Ectodermal cell (in vitro differentiated cells): ENCODE data around the gene MANF. TPM values are rescaled to one million over a fixed set of nuclear protein-coding genes. Genes with fewer than 3 reads are reported as not detected.

ENCODE experiments used
- H3K27ac ChIP-seq: 2 replicates; pipeline ENCODE4 v1.7.0; 2013; ENCODE audit warnings: mild to moderate bottlenecking, low read depth, low read length; ENCODE audit not compliant: insufficient read depth, poor library complexity, severe bottlenecking
- H3K27me3 ChIP-seq: 2 replicates; pipeline ENCODE4 v1.7.0; 2013; ENCODE audit warnings: mild to moderate bottlenecking, low read length; ENCODE audit not compliant: insufficient read depth, control insufficient read depth, poor library complexity, severe bottlenecking
- H3K36me3 ChIP-seq: one replicate; pipeline ENCODE4 v1.7.0; 2013; ENCODE audit warnings: low read length; ENCODE audit not compliant: control insufficient read depth, insufficient read depth
- H3K4me1 ChIP-seq: one replicate; pipeline ENCODE4 v1.7.0; 2013; ENCODE audit warnings: low read length; ENCODE audit not compliant: control insufficient read depth, insufficient read depth
- H3K4me3 ChIP-seq: 2 replicates; pipeline ENCODE4 v1.7.0; 2013; ENCODE audit warnings: low read depth, low read length, control low read depth; ENCODE audit not compliant: insufficient read depth
- H3K9me3 ChIP-seq: 2 replicates; pipeline ENCODE4 v1.7.0; 2013; ENCODE audit warnings: mild to moderate bottlenecking, low read length, moderate library complexity; ENCODE audit not compliant: control insufficient read depth
- WGBS, 2 experiments: methylation state at CpG; one replicate each; pipeline ENCODE4 v1.1.7; 2013; ENCODE audit warnings: missing lambda C conversion rate in 2 of 2; 5-methylcytosine and 5-hydroxymethylcytosine counted together
- polyA plus RNA-seq, 4 experiments: library from polyadenylated mRNA; stranded (reverse); fragments of 50-300 nt; gene quantifications; one replicate each; pipeline ENCODE4 v1.2.3, GENCODE V29; 2013

MANF gene
- polyA plus RNA-seq (2013, experiment 1 of 4): 93.2 TPM
- 85.2 TPM for polyA plus RNA-seq (2013, experiment 2 of 4)
- polyA plus RNA-seq (2013, experiment 3 of 4): 86.4 TPM
- polyA plus RNA-seq (2013, experiment 4 of 4): 106 TPM

DNA sequence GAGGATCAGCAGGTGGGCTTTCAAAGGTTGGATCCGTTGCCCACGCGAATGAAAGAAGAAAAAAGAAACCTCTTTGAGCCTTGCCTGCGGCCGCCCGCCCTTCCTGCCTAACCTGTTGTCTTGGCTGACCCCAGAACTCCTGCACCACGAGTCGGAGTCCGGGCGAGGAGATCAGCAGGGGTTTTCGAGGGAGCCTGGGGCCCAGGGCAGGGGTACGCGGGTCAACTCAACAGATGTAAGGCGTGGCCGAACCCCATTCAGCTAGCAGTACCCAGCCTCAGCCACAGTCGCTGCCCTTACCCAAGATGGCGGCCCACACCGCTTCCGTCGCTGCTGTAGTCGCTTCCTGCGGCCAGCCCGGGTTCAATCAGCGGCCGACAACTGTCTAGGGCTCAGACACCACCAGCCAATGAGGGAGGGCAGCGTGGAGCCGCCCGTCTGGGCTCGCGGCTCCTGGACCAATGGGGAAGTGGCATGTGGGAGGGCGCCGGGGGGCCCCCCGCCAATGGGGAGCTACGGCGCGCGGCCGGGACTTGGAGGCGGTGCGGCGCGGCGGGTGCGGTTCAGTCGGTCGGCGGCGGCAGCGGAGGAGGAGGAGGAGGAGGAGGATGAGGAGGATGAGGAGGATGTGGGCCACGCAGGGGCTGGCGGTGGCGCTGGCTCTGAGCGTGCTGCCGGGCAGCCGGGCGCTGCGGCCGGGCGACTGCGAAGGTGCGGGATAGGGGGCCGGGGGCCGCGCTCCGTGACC, at the start of gene MANF:
TSS of gene MANF (plus strand) at position 566 of the 748 bp plus-strand sequence. CDS start at position 618, 52 bp downstream.
- Histone ChIP-seq H3K27ac (peak within 1 kb of the TSS; percentile 93), H3K9me3 (no peaks in the 10 kb centered on the region), H3K4me3 (peak within 1 kb of the TSS; percentile 98), H3K36me3 (peaks cover 22% of the 10 kb centered on the region), H3K4me1 (peaks cover 13% of the 10 kb centered on the region), H3K27me3 (no peaks in the 10 kb centered on the region)
- WGBS, 2 experiments: 1% methylated on average over 65 of the region's 65 CpGs

DNA sequence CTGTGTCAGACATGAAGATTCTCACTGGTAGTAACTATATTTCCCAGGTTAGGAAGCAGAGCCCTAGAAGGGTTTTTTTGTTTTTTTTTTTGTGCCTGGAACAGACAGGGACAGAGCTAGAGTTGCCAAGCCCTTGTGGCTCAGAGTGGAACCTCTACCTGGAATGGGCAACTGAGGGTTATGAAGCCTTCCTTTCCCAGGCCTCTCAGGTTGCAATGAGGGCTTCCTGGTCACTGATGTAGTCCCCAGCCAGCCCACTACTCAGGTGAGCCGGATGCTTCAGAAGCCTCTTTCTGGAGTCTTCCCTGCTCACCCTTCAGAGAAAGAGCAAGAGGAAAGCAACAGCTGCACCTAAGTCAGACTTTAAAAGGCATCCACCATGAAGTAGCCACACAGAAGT, 48.8 kb upstream of the MANF start:
- Histone ChIP-seq H3K36me3 (no peaks in the 10 kb centered on the region), H3K27ac (no peak overlapping the region), H3K4me3 (no peak overlapping the region), H3K9me3 (no peaks in the 10 kb centered on the region), H3K4me1 (peaks cover 22% of the 10 kb centered on the region), H3K27me3 (no peaks in the 10 kb centered on the region)
- WGBS, 2 experiments: 96 to 98% methylated on average over 1 of the region's 1 CpG

DNA sequence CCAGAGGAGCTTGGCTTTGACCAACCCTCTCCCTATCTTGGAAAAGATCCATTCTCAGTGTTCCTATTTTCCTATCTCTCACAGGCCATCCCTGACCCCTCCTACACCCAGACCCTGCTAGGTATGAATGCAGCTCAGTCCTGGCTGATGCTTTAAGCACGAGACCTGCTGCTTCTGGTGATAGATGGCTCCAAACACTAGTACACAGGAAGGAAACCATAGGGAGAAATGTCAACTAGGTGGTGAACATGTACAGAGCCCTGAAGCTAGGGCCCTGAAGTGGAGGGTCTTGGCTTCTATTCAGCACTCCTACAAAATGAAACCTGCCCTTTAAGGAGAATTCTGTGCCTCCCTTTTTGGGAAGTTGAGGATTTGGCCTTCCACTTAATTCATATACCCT, 47.4 kb upstream of the MANF start:
- Histone ChIP-seq H3K27ac (no peak overlapping the region), H3K4me3 (no peak overlapping the region), H3K36me3 (no peaks in the 10 kb centered on the region), H3K4me1 (peaks cover 23% of the 10 kb centered on the region), H3K27me3 (no peaks in the 10 kb centered on the region), H3K9me3 (no peaks in the 10 kb centered on the region)
- WGBS, 2 experiments: 92 to 97% methylated on average over 1 of the region's 1 CpG

DNA sequence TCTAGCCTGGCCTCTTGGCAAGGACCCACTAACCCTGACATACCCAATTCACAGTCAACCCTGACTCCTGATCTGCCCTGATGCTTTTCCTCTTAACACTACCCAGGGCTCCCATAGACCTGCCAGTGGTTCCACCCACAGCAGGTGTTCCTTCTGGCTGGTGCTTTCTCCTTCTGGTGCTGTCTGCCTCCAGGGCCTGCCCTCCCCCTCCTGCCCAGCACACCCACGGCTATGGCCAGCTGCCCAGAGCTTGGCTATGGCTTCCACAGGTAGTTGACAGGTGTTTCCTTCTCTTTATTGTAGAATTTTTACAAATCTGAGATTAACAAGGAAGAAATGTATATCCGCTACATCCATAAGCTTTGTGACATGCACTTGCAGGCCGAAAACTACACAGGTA, 46.5 kb upstream of the MANF start:
- Histone ChIP-seq H3K36me3 (no peaks in the 10 kb centered on the region), H3K4me1 (peaks cover 23% of the 10 kb centered on the region), H3K4me3 (no peak overlapping the region), H3K27me3 (no peaks in the 10 kb centered on the region), H3K9me3 (no peaks in the 10 kb centered on the region), H3K27ac (no peak overlapping the region)
- WGBS, 2 experiments: 93 to 95% methylated on average over 3 of the region's 3 CpGs

DNA sequence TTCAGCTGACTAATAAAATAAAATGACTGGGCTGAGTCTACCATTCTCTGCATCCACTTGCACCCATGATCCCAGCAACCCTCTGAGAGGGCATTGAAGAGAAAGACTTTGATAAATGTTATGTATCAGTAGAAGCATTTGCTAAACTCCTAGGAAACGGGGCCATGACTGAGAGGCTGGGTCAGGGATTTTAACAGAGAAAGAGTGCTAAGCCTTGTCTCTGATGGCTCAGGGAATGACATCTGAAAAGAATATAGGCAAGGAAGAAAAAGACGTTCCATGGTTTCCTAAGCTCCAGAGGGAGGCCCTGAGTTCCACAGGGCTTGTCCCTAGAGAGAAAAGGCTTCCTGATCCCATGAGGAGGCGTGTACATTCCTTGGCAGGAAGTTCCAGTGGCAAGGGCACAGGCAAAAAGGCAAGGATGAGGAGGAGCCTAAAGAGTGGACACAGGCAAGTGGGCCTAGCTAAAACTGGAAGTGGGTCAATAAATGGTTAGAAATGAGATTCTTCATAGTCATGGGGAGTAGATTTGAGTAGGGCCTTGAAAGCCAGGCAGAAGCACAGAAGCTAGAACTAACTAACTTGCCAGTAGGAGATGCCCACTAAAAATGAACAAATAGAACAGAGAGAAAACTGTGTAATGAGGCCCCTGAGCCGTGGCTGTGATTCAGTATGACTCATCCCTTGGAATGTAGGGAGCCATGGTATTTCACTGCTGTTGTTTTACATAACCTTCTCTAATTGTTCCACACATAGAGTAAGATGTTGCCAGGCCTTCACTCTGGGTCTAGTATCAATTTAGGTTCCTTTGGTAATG, 44.9 kb upstream of the MANF start:
- WGBS, 2 experiments: 85 to 89% methylated on average over 4 of the region's 4 CpGs
- Histone ChIP-seq H3K4me1 (peaks cover 14% of the 10 kb centered on the region), H3K4me3 (no peak overlapping the region), H3K27ac (peak overlapping the region; percentile 55), H3K27me3 (no peaks in the 10 kb centered on the region), H3K9me3 (no peaks in the 10 kb centered on the region), H3K36me3 (no peaks in the 10 kb centered on the region)

DNA sequence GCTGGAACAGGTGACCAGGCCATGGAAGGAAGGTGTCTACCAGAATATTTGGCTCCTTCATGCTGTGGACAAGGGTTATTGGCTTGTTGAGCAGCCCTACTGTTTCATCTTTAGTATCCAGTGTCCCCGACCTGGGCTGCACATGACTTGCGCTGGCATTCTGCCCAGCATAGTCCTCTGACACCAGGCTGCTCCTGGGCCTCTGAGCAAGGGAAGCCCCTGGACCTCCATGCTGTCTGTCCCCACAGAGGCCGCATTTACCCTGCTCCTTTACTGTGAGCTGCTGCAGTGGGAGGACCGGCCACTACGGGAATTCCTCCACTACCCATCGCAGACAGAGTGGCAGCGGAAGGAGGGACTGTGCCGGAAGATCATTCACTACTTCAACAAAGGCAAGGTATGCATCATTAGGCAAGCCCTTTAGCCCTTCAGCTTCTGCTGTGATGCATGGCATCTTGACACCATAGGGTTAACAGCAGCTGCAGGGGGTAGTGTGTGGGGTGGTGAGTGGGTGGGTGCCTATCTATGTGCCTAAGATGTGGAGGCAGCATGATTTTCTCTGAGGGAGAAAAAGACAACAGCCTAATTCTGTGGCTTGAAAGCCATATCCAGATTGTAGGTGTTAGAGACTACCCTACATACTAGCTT, 44.0 kb upstream of the MANF start:
- Histone ChIP-seq H3K4me1 (peaks cover 14% of the 10 kb centered on the region), H3K36me3 (no peaks in the 10 kb centered on the region), H3K27ac (no peak overlapping the region), H3K4me3 (no peak overlapping the region), H3K27me3 (no peaks in the 10 kb centered on the region), H3K9me3 (no peaks in the 10 kb centered on the region)
- 86 to 90% methylated on average over 8 of the region's 8 CpGs for WGBS, 2 experiments

DNA sequence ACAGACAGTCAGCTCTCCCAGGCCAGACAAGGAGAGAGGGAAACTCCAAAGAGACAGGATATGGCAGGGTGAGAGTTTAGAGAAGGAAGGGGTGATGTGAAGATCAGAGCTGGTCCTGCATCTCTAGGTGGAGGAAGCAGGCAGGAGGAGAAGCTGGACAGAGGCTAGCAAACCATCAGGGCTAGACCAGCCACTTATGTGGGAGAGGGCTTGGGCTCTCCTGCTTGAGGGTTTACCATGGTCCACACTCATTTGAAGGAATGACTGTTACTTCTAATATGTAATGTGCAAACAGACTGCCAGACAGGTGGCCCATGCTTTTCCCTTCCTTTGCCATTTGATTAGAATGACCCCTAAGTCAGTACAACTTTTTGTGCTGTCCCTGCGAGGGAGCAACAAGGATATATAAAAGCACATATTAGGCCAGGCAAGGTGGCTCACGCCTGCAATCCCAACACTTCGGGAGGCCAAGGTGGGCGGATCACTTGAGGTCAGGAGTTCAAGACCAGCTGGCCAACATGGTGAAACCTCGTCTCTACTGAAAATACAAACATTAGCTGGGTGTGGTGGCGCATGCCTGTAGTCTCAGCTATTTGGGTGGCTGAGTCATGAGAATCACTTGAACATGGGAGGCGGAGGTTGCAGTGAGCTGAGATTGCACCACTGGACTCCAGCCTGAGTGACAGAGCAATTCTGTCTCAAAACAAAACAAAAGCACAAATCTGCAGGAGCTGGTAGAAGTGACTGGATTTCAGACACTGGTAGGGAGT, 41.0 kb upstream of the MANF start:
- Histone ChIP-seq H3K9me3 (no peaks in the 10 kb centered on the region), H3K27ac (no peak overlapping the region), H3K27me3 (no peaks in the 10 kb centered on the region), H3K4me1 (peaks cover 14% of the 10 kb centered on the region), H3K36me3 (no peaks in the 10 kb centered on the region), H3K4me3 (no peak overlapping the region)
- 87 to 91% methylated on average over 7 of the region's 7 CpGs for WGBS, 2 experiments

DNA sequence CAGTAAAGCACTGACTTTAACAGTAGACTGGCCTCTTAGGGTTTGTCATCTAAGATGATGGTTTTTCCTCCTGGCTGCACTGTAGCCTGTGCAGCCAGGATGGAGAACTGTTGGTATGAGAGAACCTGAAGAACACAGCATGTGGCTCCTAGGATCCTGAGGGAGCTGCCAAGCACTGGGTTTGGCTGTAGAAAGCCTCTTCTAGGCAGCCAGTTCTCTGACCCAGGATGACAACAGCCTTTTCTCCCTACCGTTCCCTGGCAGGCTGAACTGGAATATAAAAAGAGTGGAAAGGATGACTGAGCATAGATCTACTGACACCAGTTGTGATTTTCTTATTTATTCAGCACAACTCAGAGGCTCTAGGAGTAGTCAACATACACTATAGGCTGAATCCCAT, 34.3 kb upstream of the MANF start:
- peaks cover 5% of the 10 kb centered on the region for H3K4me1 ChIP-seq
- no peaks in the 10 kb centered on the region for H3K9me3 ChIP-seq
- no peaks in the 10 kb centered on the region for H3K27me3 ChIP-seq
- no peaks in the 10 kb centered on the region for H3K36me3 ChIP-seq
- H3K4me3 ChIP-seq: no peak overlapping the region
- H3K27ac ChIP-seq: no peak overlapping the region
- 94 to 100% methylated on average over 1 of the region's 1 CpG for WGBS, 2 experiments

DNA sequence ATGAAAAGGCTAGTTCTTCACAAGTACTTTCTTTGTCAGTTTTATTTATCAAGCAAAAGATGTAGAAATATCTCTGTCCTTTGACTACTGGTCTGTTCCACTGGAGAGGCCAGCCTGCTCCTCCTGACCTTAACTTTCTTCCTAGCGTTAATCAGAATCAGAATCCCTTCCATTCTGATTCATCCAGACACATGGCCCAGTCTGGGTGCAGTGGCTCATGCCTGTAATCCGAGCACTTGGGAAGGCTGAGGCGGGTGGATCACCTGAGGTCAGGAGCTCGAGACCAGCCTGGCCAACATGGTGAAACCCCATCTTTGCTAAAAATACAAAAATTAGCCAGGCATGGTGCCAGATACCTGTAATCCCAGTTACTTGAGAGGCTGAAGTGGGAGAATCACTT, 32.0 kb upstream of the MANF start:
- Histone ChIP-seq H3K4me3 (no peak overlapping the region), H3K36me3 (no peaks in the 10 kb centered on the region), H3K4me1 (peaks cover 5% of the 10 kb centered on the region), H3K27ac (no peak overlapping the region), H3K9me3 (no peaks in the 10 kb centered on the region), H3K27me3 (no peaks in the 10 kb centered on the region)
- 87 to 89% methylated on average over 4 of the region's 4 CpGs for WGBS, 2 experiments
